Measurements from ENCODE around the gene ARHGAP5.

GRCh38 chr14:32099473-32099872, 22.4 kb downstream of the ARHGAP5 start:
- no peak for TF ChIP-seq CTCF (IDR thresholded peaks at IDR 0.05)
- no peak for TF ChIP-seq POLR2A (IDR thresholded peaks at IDR 0.05)

Data from breast epithelium (tissue), 3 donors.